ENCODE data around the gene GPATCH4. TPM values are rescaled to one million over a fixed set of nuclear protein-coding genes. Genes with fewer than 3 reads are reported as not detected.

Gene GPATCH4
- total RNA-seq, 1 experiment from 2014 or later: 44.4 TPM

- no TSS peak for BruUV-seq (replicated peaks)
- Histone ChIP-seq H3K9me3 (ENCODE audit: control insufficient read depth, insufficient read depth, low read depth, low read length) (no peaks in the 10 kb centered on the region), H3K27me3 (ENCODE audit: control insufficient read depth, insufficient read depth, low read length) (no peaks in the 10 kb centered on the region), H3K36me3 (ENCODE audit: control insufficient read depth, insufficient read depth, low read length) (no peaks in the 10 kb centered on the region), H3K4me1 (ENCODE audit: control insufficient read depth, insufficient read depth, low read length) (no peaks in the 10 kb centered on the region), H3K27ac (ENCODE audit: low read length) (no peak overlapping the region), H3K4me3 (ENCODE audit: low read depth in 2 of 2, low read length in 2 of 2) (no peak overlapping the region)
- DNase-seq (ENCODE audit: low read depth, low spot score) (no peak), ATAC-seq (no peak)
- ChIA-PET CTCF (no interaction called here), POLR2A (interaction anchor here (0.6 kb wide), 1 partner anchor 120 kb away, joined by 3 read pairs; no protein-coding TSS in a partner anchor)
- TF ChIP-seq SIN3A (IDR thresholded peaks at IDR 0.05; ENCODE audit: borderline replicate concordance, insufficient read depth, low read depth, low read length) (no peak), CTCF (IDR thresholded peaks at IDR 0.05) (no peak), POLR2AphosphoS5 (IDR thresholded peaks at IDR 0.05; ENCODE audit: low read depth, low read length) (no peak), REST (IDR thresholded peaks at IDR 0.05; ENCODE audit: insufficient read depth in 1 of 2, low read depth in 2 of 2, low read length in 1 of 2) (no peak), TCF7L2 (IDR thresholded peaks at IDR 0.05; ENCODE audit: low read depth, low read length) (no peak)
- intact Hi-C loops (cut with micrococcal nuclease; ENCODE audit: unreplicated experiment): no loop called here
- in situ Hi-C loops (cut with HindIII; ENCODE audit: low pct_unique_long_range_greater_than_20kb, low sequenced_read_pairs): no loop called here
Observed at GRCh38 chr1:156577550-156577949, 23.7 kb downstream of the GPATCH4 start.

- Histone ChIP-seq H3K4me1 (ENCODE audit: control insufficient read depth, insufficient read depth, low read length) (peaks cover 10% of the 10 kb centered on the region), H3K27me3 (ENCODE audit: control insufficient read depth, insufficient read depth, low read length) (no peaks in the 10 kb centered on the region), H3K27ac (ENCODE audit: low read length) (no peak overlapping the region), H3K36me3 (ENCODE audit: control insufficient read depth, insufficient read depth, low read length) (peaks cover 6% of the 10 kb centered on the region; the same call in 1 of the 2 replicates), H3K4me3 (ENCODE audit: low read depth in 2 of 2, low read length in 2 of 2) (no peak overlapping the region), H3K9me3 (ENCODE audit: control insufficient read depth, insufficient read depth, low read depth, low read length) (no peaks in the 10 kb centered on the region)
- in situ Hi-C loops (cut with HindIII; ENCODE audit: low pct_unique_long_range_greater_than_20kb, low sequenced_read_pairs) (no loop called here), intact Hi-C loops (cut with micrococcal nuclease; ENCODE audit: unreplicated experiment) (loop anchor here (5.0 kb wide), 1 partner anchor 107 kb away; no protein-coding TSS in a partner anchor)
- no peak for DNase-seq (ENCODE audit: low read depth, low spot score)
- CTCF ChIA-PET: no interaction called here
- POLR2A ChIA-PET: no interaction called here
- TF ChIP-seq CTCF (IDR thresholded peaks at IDR 0.05) (no peak), POLR2AphosphoS5 (IDR thresholded peaks at IDR 0.05; ENCODE audit: low read depth, low read length) (no peak), TCF7L2 (IDR thresholded peaks at IDR 0.05; ENCODE audit: low read depth, low read length) (no peak), SIN3A (IDR thresholded peaks at IDR 0.05; ENCODE audit: borderline replicate concordance, insufficient read depth, low read depth, low read length) (no peak)
- no TSS peak for BruUV-seq (replicated peaks)
- ATAC-seq: no peak
Observed at GRCh38 chr1:156574039-156574633, 27.1 kb downstream of the GPATCH4 start.

Data from Panc1 (cell line).